A549 (cell line): Measurements from ENCODE around the gene ZDHHC22. TPM values are rescaled to one million over a fixed set of nuclear protein-coding genes. Genes with fewer than 3 reads are reported as not detected.

Source experiments
- ATAC-seq, 2 experiments: fragments of 200-7000 bp in 1 of 2; fragments of >200 bp in 1 of 2; cut with Nextera tagmentation in 1 of 2; cut with Tn5 transposase in 1 of 2; 3 replicates each; pipeline versions ENCODE4 v1.8.0 to v1.9.1; 2018 to 2020; ENCODE audit warnings: mild to moderate bottlenecking in 1 of 2, moderate library complexity in 1 of 2
- CTCF ChIA-PET: fragments of 300-600 bp; sonication (Branson Sonifier 250); formaldehyde crosslinking; extraction: SDS; loops from one replicate; lab custom pipeline; 2021; ENCODE audit warnings: antibody characterized with exemption, inconsistent platforms; lab: Yijun Ruan, JAX
- POLR2A ChIA-PET: fragments of 350-600 bp; formaldehyde crosslinking; extraction: SDS; loops from one replicate; lab custom pipeline; 2021; ENCODE audit warnings: antibody characterized with exemption, inconsistent platforms; lab: Yijun Ruan, JAX
- DNase-seq, 2 experiments: peaks; one replicate each; pipeline versions ENCODE4 v3.0.0 to v3.0.0-alpha.2; 2011 to 2016; ENCODE audit warnings: low read depth in 1 of 2, low spot score in 1 of 2
- FAIRE-seq: peaks from 2 replicates; lab custom pipeline; 2011; peaks lifted over from hg19 to GRCh38; lab: Jason Lieb, UNC
- H3K27ac ChIP-seq, 2 experiments: fragments of >200 bp; sonication (Bioruptor Twin); formaldehyde crosslinking; 3 replicates each; pipeline ENCODE4 v1.5.1; 2016 to 2017
- H3K4me1 ChIP-seq: fragments of >200 bp; sonication (Bioruptor Twin); formaldehyde crosslinking; 3 replicates; pipeline ENCODE4 v1.6.1; 2016
- H3K4me2 ChIP-seq: fragments of >200 bp; sonication (Bioruptor Twin); formaldehyde crosslinking; 3 replicates; pipeline ENCODE4 v1.6.1; 2016
- H3K4me3 ChIP-seq: fragments of >200 bp; sonication (Bioruptor Twin); formaldehyde crosslinking; 3 replicates; pipeline ENCODE4 v1.5.1; 2016
- H3K9me3 ChIP-seq: fragments of >200 bp; sonication (Bioruptor Twin); formaldehyde crosslinking; 3 replicates; pipeline ENCODE4 v1.6.1; 2016
- BCL3 ChIP-seq: fragments of >200 bp; sonication (Bioruptor Twin); formaldehyde crosslinking; IDR thresholded peaks from 3 replicates; pipeline ENCODE4 v1.6.1; 2016
- CBX2 ChIP-seq: fragments of 200-600 bp; sonication (generic); IDR thresholded peaks from 2 replicates; pipeline ENCODE4 v1.6.1; 2016; ENCODE audit warnings: low read depth, mild to moderate bottlenecking, borderline replicate concordance
- CBX8 ChIP-seq: fragments of 200-600 bp; sonication (generic); IDR thresholded peaks from 2 replicates; pipeline ENCODE4 v1.6.1; 2016
- CTCF ChIP-seq: fragments of >200 bp; sonication (Bioruptor Twin); formaldehyde crosslinking; IDR thresholded peaks from 3 replicates; pipeline ENCODE4 v1.5.1; 2016
- EHF ChIP-seq: fragments of 250-450 bp; sonication (Bioruptor Pico); IDR thresholded peaks from 2 replicates; pipeline ENCODE4 v1.5.0; 2020; ENCODE audit warnings: mild to moderate bottlenecking
- EHMT2 ChIP-seq: fragments of 200-600 bp; sonication (generic); IDR thresholded peaks from 2 replicates; pipeline ENCODE4 v1.6.1; 2016; ENCODE audit warnings: antibody characterized with exemption, low read depth, mild to moderate bottlenecking, moderate library complexity
- ESRRA ChIP-seq: fragments of 150-350 bp; IDR thresholded peaks from 2 replicates; pipeline ENCODE4 v1.6.1; 2014; ENCODE audit warnings: mild to moderate bottlenecking, low read length, borderline replicate concordance
- HDAC2 ChIP-seq: fragments of 200-600 bp; sonication (generic); IDR thresholded peaks from 2 replicates; pipeline ENCODE4 v1.6.1; 2016
- KDM5A ChIP-seq: fragments of 200-600 bp; sonication (generic); IDR thresholded peaks from 2 replicates; pipeline ENCODE4 v1.6.1; 2016; ENCODE audit warnings: antibody characterized with exemption, mild to moderate bottlenecking
- MAFK ChIP-seq: fragments of 450-650 bp; IDR thresholded peaks from 2 replicates; pipeline ENCODE4 v1.6.1; 2014; ENCODE audit not compliant: partially characterized antibody
- MYC ChIP-seq: IDR thresholded peaks from 2 replicates; pipeline ENCODE4 v1.6.1; 2012; ENCODE audit warnings: mild to moderate bottlenecking, inconsistent platforms, low read length, improper control_type of control experiment, borderline replicate concordance
- PBX3 ChIP-seq: IDR thresholded peaks from 2 replicates; pipeline ENCODE4 v1.6.1; 2012
- RAD21 ChIP-seq, 2 experiments: fragments of >200 bp in 1 of 2; sonication (Bioruptor Twin) in 1 of 2; formaldehyde crosslinking in 1 of 2; IDR thresholded peaks in 1 of 2; conservative IDR thresholded peaks in 1 of 2; 2 replicates in 1 of 2; 3 replicates in 1 of 2; pipeline ENCODE4 v1.6.1; 2012 to 2018; ENCODE audit warnings: inconsistent platforms in 1 of 2
- RCOR1 ChIP-seq: fragments of 150-350 bp; IDR thresholded peaks from 2 replicates; pipeline ENCODE4 v1.6.1; 2014; ENCODE audit warnings: antibody characterized with exemption, low read length, low read depth
- SMC3 ChIP-seq: fragments of >200 bp; sonication (Bioruptor Twin); formaldehyde crosslinking; IDR thresholded peaks from 3 replicates; pipeline ENCODE4 v1.6.1; 2018; ENCODE audit warnings: inconsistent platforms
- ZC3H11A ChIP-seq: fragments of 450-650 bp; IDR thresholded peaks from 2 replicates; pipeline ENCODE4 v1.6.1; 2014; ENCODE audit warnings: antibody characterized with exemption, mild to moderate bottlenecking
- ZFP36 ChIP-seq: fragments of 450-650 bp; IDR thresholded peaks from 2 replicates; pipeline ENCODE4 v1.6.1; 2014; ENCODE audit warnings: borderline replicate concordance; ENCODE audit not compliant: partially characterized antibody
- WGBS: methylation state at CpG from one replicate; pipeline ENCODE4 v1.1.6; 2017; ENCODE audit errors: missing lambda C conversion rate; 5-methylcytosine and 5-hydroxymethylcytosine counted together
- polyA plus RNA-seq, 4 experiments: library from polyadenylated mRNA; depleted of rRNA in 3 of 4; stranded (reverse); fragments of >200 nt; fragmentation: RNase III in 1 of 4; extraction: RNeasy Plus Mini Kit Qiagen cat#74134 plus additional on column Dnase treatment in 1 of 4; gene quantifications; 2 replicates in 3 of 4; 3 replicates in 1 of 4; pipeline ENCODE4 v1.2.3, GENCODE V29; 2011 to 2017

ZDHHC22 gene
- polyA plus RNA-seq, 2 of the 4 experiments (the other 2 are of a cell fraction): 0.04 to 0.23 TPM

GRCh38 chr14:77094672-77095284, 46.8 kb downstream of the ZDHHC22 start:
- WGBS: 20% methylated on average over 8 of the region's 8 CpGs
- FAIRE-seq: no peak
- Histone ChIP-seq H3K4me3 (no peak overlapping the region), H3K9me3 (peaks cover 21% of the 10 kb centered on the region), H3K4me2 (no peak overlapping the region), H3K27ac (no peak overlapping the region), H3K4me1 (peaks cover 20% of the 10 kb centered on the region)
- ChIA-PET POLR2A (no interaction called here), CTCF (interaction anchor here (0.6 to 34.2 kb wide), 33 partner anchors 14 to 435 kb away, joined by 3 to 1600 read pairs (median 4); no protein-coding TSS in a partner anchor)
- 0 out of 6 replicates have a peak, but pooled peaks of 1 of the 2 experiments have one; percentile 10 for ATAC-seq
- TF ChIP-seq HDAC2 (no peak), MAFK (no peak), RAD21 (conservative IDR thresholded peaks at IDR 0.05 in 1 of 2, IDR thresholded peaks at IDR 0.05 in 1 of 2) (peak; percentile 92 to 98), CBX8 (no peak), SMC3 (peak; percentile 95), CTCF (peak; percentile 93), MYC (no peak)
- peak; percentile 73 to 88 for DNase-seq

- ATAC-seq (no peak), DNase-seq (no peak), FAIRE-seq (no peak)
- WGBS: 64% methylated on average over 3 of the region's 3 CpGs
- H3K4me2 ChIP-seq: no peak overlapping the region
- H3K4me3 ChIP-seq: no peak overlapping the region
- ChIA-PET POLR2A (no interaction called here), CTCF (interaction anchor here (1.2 to 34.2 kb wide), 3 partner anchors 16 to 217 kb away, joined by 7 to 1600 read pairs (median 450); no protein-coding TSS in a partner anchor)
- H3K4me1 ChIP-seq: peaks cover 11% of the 10 kb centered on the region; the same call in 2 of the 3 replicates
- peaks cover 21% of the 10 kb centered on the region for H3K9me3 ChIP-seq
- TF ChIP-seq CBX2 (no peak), BCL3 (no peak), ESRRA (no peak), EHF (CRISPR knock-in tag) (no peak), ZFP36 (no peak), RCOR1 (no peak), ZC3H11A (no peak), PBX3 (no peak)
- H3K27ac ChIP-seq: no peak overlapping the region
These were observed 48.9 kb downstream of the ZDHHC22 start for GRCh38 chr14:77092676-77093075.

GRCh38 chr14:77091518-77091917, 50.1 kb downstream of the ZDHHC22 start:
- CTCF ChIA-PET: interaction anchor here (0.8 to 34.2 kb wide), 5 partner anchors 15 to 381 kb away, joined by 3 to 1600 read pairs (median 4); no protein-coding TSS in a partner anchor
- POLR2A ChIA-PET: no interaction called here
- no peak for FAIRE-seq

More at GRCh38 chr14:77091518-77091917, 50.1 kb downstream of the ZDHHC22 start:
- H3K4me1 ChIP-seq: peaks cover 6% of the 10 kb centered on the region; the same call in 2 of the 3 replicates
- H3K27ac ChIP-seq: no peak overlapping the region
- H3K4me3 ChIP-seq: no peak overlapping the region
- TF ChIP-seq EHMT2 (no peak), KDM5A (peak; percentile 60; the same call in 1 of the 2 replicates)
- peaks cover 21% of the 10 kb centered on the region for H3K9me3 ChIP-seq
- DNase-seq: no peak
- ATAC-seq: no peak
- H3K4me2 ChIP-seq: no peak overlapping the region
